Neural progenitor cell (in vitro differentiated cells): ENCODE measurements around the gene APC. TPM values are rescaled to one million over a fixed set of nuclear protein-coding genes. Genes with fewer than 3 reads are reported as not detected.

Source experiments
- DNase-seq: peaks from one replicate; pipeline ENCODE4 v3.0.0-alpha.2; 2016; ENCODE audit warnings: low spot score
- H2AFZ ChIP-seq: fragments of 200-600 bp; sonication (generic); replicated peaks from 2 replicates; pipeline ENCODE4 v1.6.1; 2016; ENCODE audit warnings: antibody characterized with exemption
- H3F3A ChIP-seq: fragments of 200-600 bp; sonication (generic); 2 replicates; pipeline ENCODE4 v1.6.1; 2016; ENCODE audit warnings: antibody characterized with exemption, low read depth
- H3K27ac ChIP-seq: fragments of 200-600 bp; sonication (generic); 2 replicates; pipeline ENCODE4 v1.5.1; 2016; ENCODE audit warnings: mild to moderate bottlenecking
- H3K27me3 ChIP-seq: fragments of 200-600 bp; sonication (generic); 2 replicates; pipeline ENCODE4 v1.6.1; 2016; ENCODE audit warnings: mild to moderate bottlenecking, moderate library complexity
- H3K36me3 ChIP-seq: fragments of 200-600 bp; sonication (generic); 2 replicates; pipeline ENCODE4 v1.5.1; 2016
- H3K4me1 ChIP-seq: fragments of 200-600 bp; sonication (generic); 2 replicates; pipeline ENCODE4 v1.6.1; 2016; ENCODE audit warnings: mixed run types
- H3K4me2 ChIP-seq: fragments of 200-600 bp; sonication (generic); 2 replicates; pipeline ENCODE4 v1.6.1; 2016
- H3K4me3 ChIP-seq: fragments of 200-600 bp; sonication (generic); 2 replicates; pipeline ENCODE4 v1.5.1; 2016
- H3K79me2 ChIP-seq: fragments of 200-600 bp; sonication (generic); 2 replicates; pipeline ENCODE4 v1.6.1; 2016; ENCODE audit warnings: low read depth
- H3K9ac ChIP-seq: fragments of 200-600 bp; sonication (generic); 2 replicates; pipeline ENCODE4 v1.6.1; 2016
- H3K9me3 ChIP-seq: fragments of 200-600 bp; sonication (generic); 2 replicates; pipeline ENCODE4 v1.5.1; 2016; ENCODE audit warnings: low read depth
- H4K20me1 ChIP-seq: fragments of 200-600 bp; sonication (generic); 2 replicates; pipeline ENCODE4 v1.6.1; 2016; ENCODE audit warnings: low read depth
- H3K27ac Mint-ChIP-seq: 3 replicates; pipeline ENCODE4 v1.8.0; 2021; ENCODE audit warnings: mixed read lengths
- H3K27me3 Mint-ChIP-seq: 2 replicates; pipeline ENCODE4 v1.8.0; 2022; ENCODE audit warnings: low read depth, mild to moderate bottlenecking, inconsistent platforms, moderate library complexity, mixed read lengths; ENCODE audit not compliant: insufficient read depth
- H3K36me3 Mint-ChIP-seq: 3 replicates; pipeline ENCODE4 v1.8.0; 2021; ENCODE audit warnings: mixed read lengths
- H3K4me1 Mint-ChIP-seq: 3 replicates; pipeline ENCODE4 v1.8.0; 2021; ENCODE audit warnings: mixed read lengths
- H3K4me3 Mint-ChIP-seq: 3 replicates; pipeline ENCODE4 v1.8.0; 2021; ENCODE audit warnings: mild to moderate bottlenecking, moderate library complexity, mixed read lengths
- H3K9me3 Mint-ChIP-seq: 3 replicates; pipeline ENCODE4 v1.8.0; 2020; ENCODE audit warnings: mixed read lengths
- CTCF ChIP-seq: fragments of 200-600 bp; sonication (generic); IDR thresholded peaks from 2 replicates; pipeline ENCODE4 v1.5.1; 2017; ENCODE audit warnings: antibody characterized with exemption, mild to moderate bottlenecking
- EZH2 ChIP-seq: fragments of 200-600 bp; sonication (generic); IDR thresholded peaks from 2 replicates; pipeline ENCODE4 v1.6.1; 2017; ENCODE audit warnings: antibody characterized with exemption, mild to moderate bottlenecking, moderate library complexity
- EZH2phosphoT487 ChIP-seq: fragments of 200-600 bp; sonication (generic); IDR thresholded peaks from 2 replicates; pipeline ENCODE4 v1.6.1; 2017; ENCODE audit warnings: antibody characterized with exemption
- total RNA-seq: library from RNA; depleted of rRNA; stranded (reverse); fragments of >200 nt; gene quantifications from 2 replicates; pipeline ENCODE4 v1.2.3, GENCODE V29; 2015; ENCODE audit warnings: low replicate concordance

APC gene
- total RNA-seq, 1 donor from 2014 or later = 39.7 TPM

- Histone ChIP-seq H3K4me1 (no peaks in the 10 kb centered on the region), H3K27me3 (no peaks in the 10 kb centered on the region), H3K4me2 (no peak overlapping the region), H3K4me3 (no peak overlapping the region), H4K20me1 (no peaks in the 10 kb centered on the region), H2AFZ (no peak overlapping the region), H3K79me2 (no peaks in the 10 kb centered on the region), H3K27ac (no peak overlapping the region), H3K9me3 (no peaks in the 10 kb centered on the region), H3K9ac (no peak overlapping the region), H3K36me3 (peaks cover 10% of the 10 kb centered on the region), H3F3A (no peaks in the 10 kb centered on the region)
- Mint-ChIP-seq H3K27ac (no peak overlapping the region), H3K4me1 (no peaks in the 10 kb centered on the region), H3K9me3 (no peaks in the 10 kb centered on the region), H3K27me3 (no peaks in the 10 kb centered on the region), H3K36me3 (peaks cover 12% of the 10 kb centered on the region), H3K4me3 (no peak overlapping the region)
- no peak for DNase-seq
- no peak for TF ChIP-seq EZH2
- TF ChIP-seq CTCF = no peak
- no peak for TF ChIP-seq EZH2phosphoT487
These were observed 34.4 kb downstream of the APC start for GRCh38 chr5:112772124-112772523.

DNA sequence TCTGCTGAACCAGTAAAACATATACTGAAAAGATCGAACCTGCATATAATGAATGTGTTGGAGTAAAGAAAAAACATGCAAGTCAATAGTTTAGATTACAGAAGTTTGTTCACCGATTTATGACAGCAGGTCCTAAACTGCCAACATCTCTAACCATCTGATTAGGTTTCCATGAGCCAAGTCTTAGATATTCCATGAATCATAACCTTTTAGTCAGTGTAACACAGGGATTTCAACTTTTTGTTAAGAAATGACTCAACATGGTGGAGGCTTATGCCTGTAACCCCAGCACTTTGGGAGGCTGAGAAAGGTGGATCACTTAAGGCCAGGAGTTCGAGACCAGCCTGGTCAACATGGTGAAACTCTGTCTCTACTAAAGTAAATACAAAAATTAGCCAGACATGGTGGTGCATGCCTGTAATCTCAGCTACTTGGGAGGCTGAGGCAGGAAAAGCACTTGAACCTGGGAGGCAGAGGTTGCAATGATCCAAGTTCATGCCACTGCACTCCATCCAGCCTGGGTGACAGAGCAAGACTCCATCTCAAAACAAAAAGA lies 38.7 kb downstream of the APC start:
- no peak for TF ChIP-seq EZH2
- TF ChIP-seq CTCF = no peak
- no peak for TF ChIP-seq EZH2phosphoT487
- H3K27me3 Mint-ChIP-seq = no peaks in the 10 kb centered on the region

DNA sequence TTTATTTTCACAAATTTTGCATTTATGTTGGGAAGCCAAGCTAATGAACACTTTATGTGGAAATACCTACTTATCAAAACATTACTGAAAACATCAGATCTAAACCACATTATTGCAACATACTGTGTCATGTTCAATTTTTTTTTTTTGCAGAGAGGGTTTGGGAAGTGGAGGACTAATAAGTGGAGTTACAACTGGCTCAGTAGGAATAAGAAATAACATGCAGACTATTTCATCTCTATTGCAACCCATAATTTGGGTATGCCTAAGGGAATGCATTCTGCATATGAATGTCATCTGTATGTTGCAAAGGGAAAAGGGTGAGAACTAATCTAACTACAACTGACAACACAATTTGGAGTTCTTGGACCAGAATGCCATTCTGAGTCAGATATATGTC lies 41.8 kb downstream of the APC start:
- Histone ChIP-seq H3K9me3 (no peaks in the 10 kb centered on the region), H3K27ac (no peak overlapping the region), H3K4me2 (no peak overlapping the region), H3K79me2 (no peaks in the 10 kb centered on the region), H3K36me3 (peaks cover 13% of the 10 kb centered on the region), H2AFZ (no peak overlapping the region), H3K4me1 (no peaks in the 10 kb centered on the region), H3K9ac (no peak overlapping the region), H3F3A (no peaks in the 10 kb centered on the region), H4K20me1 (no peaks in the 10 kb centered on the region), H3K27me3 (no peaks in the 10 kb centered on the region), H3K4me3 (no peak overlapping the region)
- no peaks in the 10 kb centered on the region for H3K4me1 Mint-ChIP-seq
- no peak for DNase-seq
- TF ChIP-seq CTCF (no peak), EZH2 (no peak), EZH2phosphoT487 (no peak)
- no peaks in the 10 kb centered on the region for H3K27me3 Mint-ChIP-seq
- no peaks in the 10 kb centered on the region for H3K9me3 Mint-ChIP-seq
- peaks cover 13% of the 10 kb centered on the region for H3K36me3 Mint-ChIP-seq
- no peak overlapping the region for H3K27ac Mint-ChIP-seq
- H3K4me3 Mint-ChIP-seq = no peak overlapping the region

More for the DNA sequence above, 38.7 kb downstream of the APC start:
- Histone ChIP-seq H2AFZ (no peak overlapping the region), H3K4me3 (no peak overlapping the region), H3K9ac (no peak overlapping the region), H3F3A (no peaks in the 10 kb centered on the region), H3K27ac (no peak overlapping the region), H3K36me3 (peaks cover 13% of the 10 kb centered on the region), H4K20me1 (no peaks in the 10 kb centered on the region), H3K9me3 (no peaks in the 10 kb centered on the region), H3K4me1 (no peaks in the 10 kb centered on the region), H3K79me2 (no peaks in the 10 kb centered on the region), H3K27me3 (no peaks in the 10 kb centered on the region), H3K4me2 (no peak overlapping the region)
- DNase-seq = no peak
- no peaks in the 10 kb centered on the region for H3K9me3 Mint-ChIP-seq
- H3K36me3 Mint-ChIP-seq = peaks cover 14% of the 10 kb centered on the region
- no peaks in the 10 kb centered on the region for H3K4me1 Mint-ChIP-seq
- H3K4me3 Mint-ChIP-seq = no peak overlapping the region
- H3K27ac Mint-ChIP-seq = no peak overlapping the region
